SK-N-SH (cell line): ENCODE data around the gene DNASE2B. TPM values are rescaled to one million over a fixed set of nuclear protein-coding genes. Genes with fewer than 3 reads are reported as not detected.

Experiments
- CTCF ChIA-PET: fragments of 300-600, 350-600 bp; formaldehyde crosslinking; extraction: SDS; loops from one replicate; lab custom pipeline; 2021; lab: Yijun Ruan, JAX
- POLR2A ChIA-PET: fragments of 350-600 bp; sonication (Branson Sonifier 250); formaldehyde crosslinking; extraction: SDS; loops from one replicate; lab custom pipeline; 2020; ENCODE audit warnings: antibody characterized with exemption, inconsistent platforms; lab: Yijun Ruan, JAX
- DNase-seq: peaks from one replicate; pipeline ENCODE4 v3.0.0; 2012
- H2AFZ ChIP-seq: fragments of 200-600 bp; sonication (generic); 2 replicates; pipeline ENCODE4 v1.8.1; 2016; ENCODE audit warnings: antibody characterized with exemption, mild to moderate bottlenecking, low read depth
- H3F3A ChIP-seq: fragments of 200-600 bp; sonication (generic); replicated peaks from 2 replicates; pipeline ENCODE3; 2016; ENCODE audit warnings: antibody characterized with exemption, mild to moderate bottlenecking; ENCODE audit not compliant: insufficient read depth
- H3K27ac ChIP-seq, 2 experiments: fragments of 200-500 bp in 1 of 2; fragments of 200-600 bp in 1 of 2; sonication (Bioruptor generic) in 1 of 2; sonication (generic), shearing (Covaris generic) in 1 of 2; 2 replicates each; pipeline versions ENCODE4 v1.5.1 to v1.6.1; 2014 to 2016; ENCODE audit warnings: low read depth in 2 of 2, inconsistent platforms in 1 of 2, low read length in 1 of 2, mild to moderate bottlenecking in 1 of 2, mixed read lengths in 1 of 2
- H3K27me3 ChIP-seq: fragments of 200-600 bp; sonication (generic), shearing (Covaris generic); 2 replicates; pipeline ENCODE4 v1.6.1; 2016; ENCODE audit warnings: mixed run types; ENCODE audit not compliant: insufficient read depth
- H3K36me3 ChIP-seq, 2 experiments: fragments of 200-500 bp in 1 of 2; fragments of 200-600 bp in 1 of 2; sonication (Bioruptor generic) in 1 of 2; sonication (generic) in 1 of 2; replicated peaks in 1 of 2; 2 replicates each; pipeline versions ENCODE3 to v1.5.1; 2014 to 2016; ENCODE audit warnings: low read length in 1 of 2, mild to moderate bottlenecking in 1 of 2; ENCODE audit not compliant: insufficient read depth in 2 of 2, control insufficient read depth in 1 of 2
- H3K4me1 ChIP-seq, 2 experiments: fragments of 200-500 bp in 1 of 2; fragments of 200-600 bp in 1 of 2; sonication (Bioruptor generic) in 1 of 2; sonication (generic), shearing (Covaris generic) in 1 of 2; 2 replicates each; pipeline versions ENCODE4 v1.5.1 to v1.6.1; 2014 to 2016; ENCODE audit warnings: low read depth in 1 of 2, low read length in 1 of 2, mixed run types in 1 of 2; ENCODE audit not compliant: insufficient read depth in 2 of 2, control insufficient read depth in 1 of 2
- H3K4me2 ChIP-seq: fragments of 200-600 bp; sonication (generic), shearing (Covaris generic); 2 replicates; pipeline ENCODE4 v1.6.1; 2017; ENCODE audit warnings: mixed run types
- H3K4me3 ChIP-seq, 2 experiments: fragments of 200-500 bp in 1 of 2; fragments of 200-600 bp in 1 of 2; sonication (Bioruptor generic) in 1 of 2; sonication (generic), shearing (Covaris generic) in 1 of 2; 2 replicates each; pipeline versions ENCODE4 v1.5.1 to v1.8.1; 2014 to 2016; ENCODE audit warnings: low read depth in 2 of 2, inconsistent platforms in 1 of 2, low read length in 1 of 2, mild to moderate bottlenecking in 1 of 2, mixed read lengths in 1 of 2, moderate library complexity in 1 of 2
- H3K79me2 ChIP-seq: fragments of 200-600 bp; sonication (generic); 2 replicates; pipeline ENCODE4 v1.8.1; 2017; ENCODE audit warnings: mild to moderate bottlenecking; ENCODE audit not compliant: insufficient read depth
- H3K9ac ChIP-seq: fragments of 200-600 bp; sonication (generic); 2 replicates; pipeline ENCODE4 v1.6.1; 2017; ENCODE audit warnings: mixed run types
- H3K9me2 ChIP-seq: fragments of 200-600 bp; sonication (generic); 2 replicates; pipeline ENCODE4 v1.6.1; 2017; ENCODE audit warnings: mixed run types
- H3K9me3 ChIP-seq: fragments of 200-600 bp; sonication (generic); 2 replicates; pipeline ENCODE4 v1.6.1; 2017; ENCODE audit warnings: mixed run types, mild to moderate bottlenecking, moderate library complexity
- H4K20me1 ChIP-seq: fragments of 200-600 bp; sonication (generic); 2 replicates; pipeline ENCODE4 v1.6.1; 2017; ENCODE audit warnings: mild to moderate bottlenecking, mixed run types; ENCODE audit not compliant: insufficient read depth
- ELF1 ChIP-seq: IDR thresholded peaks from 2 replicates; pipeline ENCODE4 v1.4.0; 2012
- EZH2phosphoT487 ChIP-seq: fragments of 200-600 bp; sonication (generic); IDR thresholded peaks from 2 replicates; pipeline ENCODE4 v1.6.1; 2017; ENCODE audit warnings: low read depth, mixed run types, mild to moderate bottlenecking, antibody characterized with exemption, moderate library complexity, borderline replicate concordance
- JUND ChIP-seq: IDR thresholded peaks from 2 replicates; pipeline ENCODE4 v1.4.0; 2012
- RFX5 ChIP-seq: IDR thresholded peaks from 2 replicates; pipeline ENCODE4 v1.6.1; 2012; ENCODE audit warnings: mild to moderate bottlenecking, improper control_type of control experiment, low read length
- SMC3 ChIP-seq: IDR thresholded peaks from 2 replicates; pipeline ENCODE4 v1.6.1; 2012; ENCODE audit warnings: low read depth, low read length, improper control_type of control experiment
- TAF1 ChIP-seq: IDR thresholded peaks from 2 replicates; pipeline ENCODE4 v1.6.1; 2012; ENCODE audit warnings: low read depth, mild to moderate bottlenecking, low read length, moderate library complexity, borderline replicate concordance
- WGBS: methylation state at CpG from one replicate; pipeline ENCODE4 v1.1.6; 2017; ENCODE audit warnings: low lambda C conversion rate; 5-methylcytosine and 5-hydroxymethylcytosine counted together
- polyA plus RNA-seq, 3 experiments: library from polyadenylated mRNA; depleted of rRNA; stranded (reverse); fragments of >200 nt; gene quantifications; 2 replicates each; pipeline ENCODE4 v1.2.3, GENCODE V29; 2012
- TF ChIP-seq, protein P1 (sequence below): fragments of 150-350 bp; IDR thresholded peaks from 2 replicates; pipeline ENCODE4 v1.6.1; 2017; ENCODE audit warnings: antibody characterized with exemption, low read length, low read depth, borderline replicate concordance

Gene DNASE2B
- polyA plus RNA-seq, 1 of the 3 experiments (the other 2 are of a cell fraction) = 0.03 TPM

DNA sequence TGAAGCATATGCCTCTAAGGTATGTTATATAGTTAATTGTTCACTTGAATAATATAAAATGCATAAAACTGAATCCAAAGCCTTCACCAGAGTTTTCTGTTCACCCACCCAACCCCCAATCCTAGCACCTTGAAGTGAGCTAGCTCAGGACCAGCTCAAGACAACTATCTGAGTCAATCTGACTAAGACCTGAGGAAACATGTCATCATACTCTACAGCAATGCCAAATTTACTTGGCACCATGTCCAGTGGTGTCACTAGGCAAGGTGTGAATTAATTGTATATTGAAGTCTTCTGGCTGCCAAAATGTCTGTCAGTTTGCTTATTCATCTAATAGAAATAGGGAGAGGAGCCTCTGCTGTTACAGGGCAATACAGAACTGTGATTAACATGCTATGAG, 3.8 kb downstream of the DNASE2B start:
- TF ChIP-seq TAF1 (no peak), RFX5 (no peak), EZH2phosphoT487 (no peak)
- TF ChIP-seq, protein P1, sequence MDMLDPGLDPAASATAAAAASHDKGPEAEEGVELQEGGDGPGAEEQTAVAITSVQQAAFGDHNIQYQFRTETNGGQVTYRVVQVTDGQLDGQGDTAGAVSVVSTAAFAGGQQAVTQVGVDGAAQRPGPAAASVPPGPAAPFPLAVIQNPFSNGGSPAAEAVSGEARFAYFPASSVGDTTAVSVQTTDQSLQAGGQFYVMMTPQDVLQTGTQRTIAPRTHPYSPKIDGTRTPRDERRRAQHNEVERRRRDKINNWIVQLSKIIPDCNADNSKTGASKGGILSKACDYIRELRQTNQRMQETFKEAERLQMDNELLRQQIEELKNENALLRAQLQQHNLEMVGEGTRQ = no peak
- Histone ChIP-seq H3K4me1 (peaks cover 0 to 3% of the 10 kb centered on the region in 2 experiments; a peak in 1 of 4 replicates), H3K9me2 (no peaks in the 10 kb centered on the region), H3F3A (no peaks in the 10 kb centered on the region), H3K4me3 (no peak overlapping the region), H3K79me2 (no peaks in the 10 kb centered on the region), H2AFZ (no peak overlapping the region), H3K4me2 (no peak overlapping the region), H3K36me3 (no peaks in the 10 kb centered on the region), H4K20me1 (no peaks in the 10 kb centered on the region), H3K27ac (no peak overlapping the region), H3K9ac (no peak overlapping the region), H3K27me3 (no peaks in the 10 kb centered on the region), H3K9me3 (no peaks in the 10 kb centered on the region)
- POLR2A ChIA-PET = no interaction called here
- CTCF ChIA-PET = no interaction called here
- no peak for DNase-seq

DNA sequence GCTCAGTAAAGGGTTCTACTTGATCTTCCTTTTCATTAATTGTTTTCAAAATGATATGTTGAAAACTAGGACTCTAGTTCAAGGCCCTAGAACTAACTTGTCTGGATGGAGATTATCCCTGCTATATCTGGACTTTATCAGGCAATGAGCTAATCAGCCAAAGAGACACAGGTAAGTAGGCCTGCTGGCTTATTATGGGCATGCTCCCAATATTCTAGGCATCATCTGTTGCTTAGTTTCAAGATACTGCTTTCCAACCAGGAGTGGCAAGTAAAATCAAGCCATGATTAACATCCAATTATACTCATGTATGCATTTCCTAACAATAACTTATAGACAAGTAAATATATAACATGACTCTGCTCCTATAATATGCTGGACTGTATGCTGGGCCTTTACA, 4.2 kb downstream of the DNASE2B start:
- no peaks in the 10 kb centered on the region for H3K79me2 ChIP-seq
- no peak overlapping the region for H3K9ac ChIP-seq
- no peak overlapping the region for H3K4me3 ChIP-seq
- H3K9me2 ChIP-seq = no peaks in the 10 kb centered on the region
- no peak overlapping the region for H3K27ac ChIP-seq
- no peak for TF ChIP-seq SMC3
- no peaks in the 10 kb centered on the region for H3K27me3 ChIP-seq
- H3K36me3 ChIP-seq = no peaks in the 10 kb centered on the region
- peaks cover 0 to 3% of the 10 kb centered on the region in 2 experiments; a peak in 1 of 4 replicates for H3K4me1 ChIP-seq
- no peaks in the 10 kb centered on the region for H3F3A ChIP-seq
- H3K9me3 ChIP-seq = no peaks in the 10 kb centered on the region
- CTCF ChIA-PET = no interaction called here
- H2AFZ ChIP-seq = no peak overlapping the region
- POLR2A ChIA-PET = no interaction called here
- DNase-seq = no peak
- H3K4me2 ChIP-seq = no peak overlapping the region
- no peaks in the 10 kb centered on the region for H4K20me1 ChIP-seq

DNA sequence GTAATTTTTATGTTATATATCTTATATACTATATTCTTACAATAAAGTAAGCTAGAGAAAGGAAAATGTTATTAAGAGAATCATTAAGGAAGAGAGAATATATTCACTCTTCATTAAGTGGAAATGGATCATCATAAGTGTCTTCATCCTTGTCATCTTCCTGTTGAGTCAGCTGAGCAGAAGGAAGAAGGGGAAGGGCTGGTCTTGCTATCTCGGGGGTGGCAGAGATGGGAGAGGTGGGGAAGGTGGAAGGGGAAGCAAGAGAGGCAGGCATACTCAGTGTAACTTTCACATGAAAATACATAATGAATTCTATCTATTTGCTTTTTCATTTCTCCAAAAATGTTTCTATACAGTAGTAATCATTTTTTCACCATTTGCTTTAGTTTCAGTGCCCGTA, 5.1 kb downstream of the DNASE2B start:
- POLR2A ChIA-PET = no interaction called here
- no peak overlapping the region for H3K27ac ChIP-seq
- H3K36me3 ChIP-seq = no peaks in the 10 kb centered on the region
- H3K79me2 ChIP-seq = no peaks in the 10 kb centered on the region
- H3K27me3 ChIP-seq = no peaks in the 10 kb centered on the region
- WGBS = 80% methylated on average over 2 of the region's 2 CpGs
- H2AFZ ChIP-seq = no peak overlapping the region
- H3K9ac ChIP-seq = no peak overlapping the region
- H3K9me3 ChIP-seq = no peaks in the 10 kb centered on the region
- DNase-seq = no peak
- no peak overlapping the region for H3K4me3 ChIP-seq
- no peaks in the 10 kb centered on the region for H3F3A ChIP-seq
- TF ChIP-seq ELF1 = no peak
- TF ChIP-seq JUND = no peak
- H3K4me1 ChIP-seq = peaks cover 0 to 3% of the 10 kb centered on the region in 2 experiments; a peak in 1 of 4 replicates
- H4K20me1 ChIP-seq = no peaks in the 10 kb centered on the region
- H3K9me2 ChIP-seq = no peaks in the 10 kb centered on the region
- H3K4me2 ChIP-seq = no peak overlapping the region
- CTCF ChIA-PET = no interaction called here
